ENCODE measurements around the gene PPP2R5C.
"Not testable (repeated sequence)": the region's sequence is repeated elsewhere in the genome, so short reads cannot be mapped to it uniquely, and the experiment has no call there.

Gene PPP2R5C

GRCh38 chr14:101761032-101761880, at the start of gene PPP2R5C:
TSS of gene PPP2R5C (plus strand) at chr14:101761709. CDS start at chr14:101761894, 185 bp downstream.
- DNase-seq: peak; percentile 79

GRCh38 chr14:101711857-101712233, 49.7 kb upstream of the PPP2R5C start:
- DNase-seq: not testable (repeated sequence)

GRCh38 chr14:101712341-101712740, 49.2 kb upstream of the PPP2R5C start:
- not testable (repeated sequence) for DNase-seq

- DNase-seq: not testable (repeated sequence)
These were observed 48.4 kb upstream of the PPP2R5C start for GRCh38 chr14:101713091-101713490.

GRCh38 chr14:101713621-101714349, 47.7 kb upstream of the PPP2R5C start:
- no peak for DNase-seq

DNA sequence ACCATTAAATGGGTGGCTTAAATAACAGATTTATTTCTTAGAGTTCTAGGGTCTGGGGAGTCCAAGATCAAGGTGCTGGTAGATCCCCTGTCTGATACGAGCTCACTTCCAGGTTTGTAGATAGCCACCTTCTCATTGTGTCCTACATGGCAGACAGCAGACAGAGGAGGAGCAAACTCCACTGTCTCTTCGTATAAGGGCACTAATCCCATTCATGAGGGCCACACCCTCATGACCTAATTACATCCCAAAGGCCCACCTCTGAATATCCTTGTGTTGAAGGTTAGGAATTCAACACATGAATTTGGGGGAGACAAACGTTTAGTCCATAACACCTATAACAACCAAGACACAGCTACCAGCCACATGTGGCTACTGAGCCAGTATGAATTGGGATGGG, 47.1 kb upstream of the PPP2R5C start:
- no peak for DNase-seq

DNA sequence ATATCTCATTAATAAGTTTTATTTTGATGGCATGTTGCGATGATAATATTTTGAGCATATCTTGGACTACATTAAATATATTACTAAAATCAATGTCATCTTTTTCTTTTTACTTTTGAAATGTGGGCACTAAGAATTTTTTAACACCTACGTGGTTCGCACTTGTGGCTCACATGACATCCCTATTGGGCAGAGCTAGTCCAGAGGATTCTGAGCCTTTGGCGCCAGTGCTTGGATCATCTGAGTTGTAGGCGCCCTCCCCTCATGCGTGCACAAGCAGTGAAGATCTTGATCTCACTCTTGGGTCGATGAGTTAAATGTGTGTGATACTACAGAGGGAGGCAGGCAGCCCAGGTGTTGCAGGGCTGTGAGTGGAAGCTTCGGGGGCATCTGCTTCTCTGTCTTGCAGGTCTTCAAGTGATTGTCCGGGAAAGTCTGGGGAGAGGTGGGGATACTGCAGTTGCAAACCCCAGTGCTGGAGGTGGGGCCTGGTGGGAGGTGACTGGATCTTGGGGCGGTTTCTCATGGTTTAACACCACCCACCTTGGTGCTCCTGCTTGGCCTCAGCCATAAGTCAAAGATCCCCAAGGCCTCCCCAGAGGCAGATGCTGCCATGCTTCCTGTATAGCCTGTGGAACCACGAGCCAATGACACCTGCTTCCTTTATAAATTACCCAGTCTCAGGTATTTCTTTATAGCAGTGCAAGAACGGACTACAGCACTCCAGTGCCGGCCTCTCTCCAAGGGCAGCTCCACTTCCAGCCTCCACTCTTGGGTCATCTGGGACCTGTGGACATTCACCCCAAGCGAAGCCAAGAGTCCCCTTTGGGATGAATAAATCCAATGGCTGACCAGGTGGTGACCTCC, 46.1 kb upstream of the PPP2R5C start:
- DNase-seq: no peak

DNA sequence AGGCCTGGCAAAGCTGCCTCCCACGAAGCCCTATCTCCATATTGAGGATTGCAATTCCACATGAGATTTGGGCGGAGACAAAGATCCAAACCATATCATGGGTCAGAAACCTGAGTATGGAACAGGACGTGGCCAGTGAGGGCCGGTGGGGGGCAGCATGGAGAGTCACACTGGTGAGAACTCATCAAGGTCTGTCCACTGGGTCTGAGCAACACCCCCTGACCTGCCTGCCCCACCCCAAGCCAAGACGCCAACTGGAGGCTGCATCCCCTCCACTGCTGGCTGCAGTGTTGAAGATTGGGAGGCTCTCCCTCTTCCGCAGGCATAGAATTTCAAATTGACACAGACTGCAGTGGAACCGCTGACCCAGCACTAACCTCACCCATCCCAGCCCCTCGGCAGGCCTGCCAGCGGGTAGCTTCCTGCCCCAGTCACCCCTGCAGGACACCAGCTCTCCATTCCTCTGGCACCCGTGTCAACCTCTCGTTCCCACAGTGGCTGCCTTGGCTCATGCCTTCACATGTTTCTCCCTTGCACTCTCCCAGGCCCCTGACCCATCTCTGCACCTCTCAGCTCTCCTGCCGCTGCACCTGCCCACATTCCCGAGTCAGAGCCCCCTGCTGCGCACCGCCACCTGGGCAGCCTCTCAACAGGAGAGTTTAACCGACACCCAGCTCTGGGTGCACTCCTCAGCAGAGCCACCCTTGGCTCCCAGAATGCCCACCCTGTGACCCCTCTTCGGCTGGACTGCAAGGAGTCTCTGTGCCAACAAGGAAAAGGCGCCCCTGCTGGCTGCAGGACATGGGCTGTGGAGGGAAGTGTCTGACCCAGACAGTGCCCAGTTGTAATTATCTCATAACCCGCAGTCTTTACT, 45.2 kb upstream of the PPP2R5C start:
- no peak for DNase-seq

GRCh38 chr14:101716956-101717662, 44.4 kb upstream of the PPP2R5C start:
- no peak for DNase-seq

- no peak for DNase-seq
These were observed 43.6 kb upstream of the PPP2R5C start for GRCh38 chr14:101717663-101718490.

DNA sequence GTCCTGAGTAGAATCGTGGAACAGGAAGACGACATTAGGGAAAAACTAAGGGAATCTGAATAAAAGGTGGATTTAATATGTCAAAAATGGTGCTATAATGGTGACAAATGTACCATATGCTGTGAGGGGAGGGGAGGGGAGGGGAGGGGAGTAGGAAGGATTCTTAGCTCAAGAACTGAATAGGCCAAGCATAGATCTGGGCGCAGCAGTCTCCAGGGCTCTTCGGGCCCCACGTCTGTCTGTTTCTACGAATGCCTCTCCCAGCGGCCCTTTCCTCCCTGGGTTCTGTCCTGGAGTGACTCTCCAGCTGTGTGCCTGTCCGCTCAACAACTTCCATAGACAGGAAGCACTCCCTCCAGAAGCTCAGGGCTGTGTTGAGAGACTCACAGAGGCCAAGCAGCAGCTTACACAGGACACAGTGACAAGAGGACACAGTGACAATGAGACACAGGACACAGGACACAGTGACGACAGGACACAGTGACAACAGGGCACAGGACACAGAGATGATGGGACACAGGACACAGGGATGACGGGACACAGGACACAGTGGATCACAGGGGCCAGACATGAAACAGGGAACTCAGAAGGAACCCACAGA, 42.4 kb upstream of the PPP2R5C start:
- DNase-seq: no peak

GRCh38 chr14:101719708-101720107, 41.8 kb upstream of the PPP2R5C start:
- DNase-seq: no peak

- DNase-seq: no peak
These were observed 40.4 kb upstream of the PPP2R5C start for GRCh38 chr14:101721111-101721510.

DNA sequence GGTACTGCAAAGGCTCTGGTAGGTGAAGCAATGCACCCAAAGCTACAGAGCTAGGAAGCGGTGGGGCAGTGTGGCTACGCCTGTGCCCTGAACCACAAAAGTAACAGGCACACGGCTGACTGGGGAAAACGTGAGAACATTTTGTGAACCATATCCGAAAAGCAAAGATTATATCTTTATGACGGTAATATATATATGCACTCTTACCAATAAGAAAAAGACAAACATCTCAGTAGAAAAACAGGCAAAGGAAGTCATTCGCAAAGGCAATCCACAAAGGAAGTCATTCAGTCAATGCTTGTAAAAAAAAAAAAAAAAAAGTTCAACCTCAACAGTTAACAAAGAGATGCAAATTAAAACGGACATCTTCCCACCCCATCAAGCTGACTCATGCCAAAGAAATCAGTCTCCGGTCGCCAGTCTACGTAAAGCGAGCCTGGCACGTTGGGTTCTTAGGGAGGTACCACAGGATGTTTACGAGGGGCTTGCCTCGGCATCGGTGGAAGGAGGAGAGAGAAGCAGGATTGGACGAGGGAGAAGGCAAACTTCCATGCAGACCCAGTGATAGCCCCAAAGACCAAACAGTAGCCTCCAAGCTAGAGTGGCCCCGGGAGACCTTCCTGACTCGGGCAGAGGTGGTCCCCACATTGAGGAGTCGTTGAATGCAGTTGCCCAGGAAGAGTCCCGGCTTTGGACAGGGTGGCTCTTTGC, 39.4 kb upstream of the PPP2R5C start:
- no peak for DNase-seq

DNA sequence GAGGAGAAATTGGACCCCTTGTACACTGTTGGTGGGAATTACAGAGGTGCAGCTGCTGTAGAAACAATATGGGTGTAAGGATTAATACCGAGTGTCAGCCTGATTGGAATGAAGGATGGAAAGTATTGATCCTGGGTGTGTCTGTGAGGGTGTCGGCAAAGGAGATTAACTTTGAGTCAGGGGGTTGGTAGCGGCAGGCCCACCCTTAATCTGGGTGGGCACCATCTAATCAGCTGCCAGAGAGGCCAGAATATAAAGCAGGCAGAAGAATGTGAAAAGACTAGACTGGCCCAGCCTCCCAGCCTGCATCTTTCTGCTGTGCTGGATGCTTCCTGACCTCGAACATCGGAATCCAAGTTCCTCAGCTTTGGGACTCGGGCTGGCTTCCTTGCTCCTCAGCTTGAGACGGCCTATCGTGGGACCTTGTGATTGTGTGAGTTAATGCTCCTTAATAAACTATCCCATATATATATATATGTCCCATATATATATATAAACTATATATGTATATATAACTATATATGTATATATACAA, 38.4 kb upstream of the PPP2R5C start:
- no peak for DNase-seq

GRCh38 chr14:101725652-101726051, 35.9 kb upstream of the PPP2R5C start:
- DNase-seq: not testable (repeated sequence)

GRCh38 chr14:101726295-101726953, 35.1 kb upstream of the PPP2R5C start:
- DNase-seq: no peak

DNA sequence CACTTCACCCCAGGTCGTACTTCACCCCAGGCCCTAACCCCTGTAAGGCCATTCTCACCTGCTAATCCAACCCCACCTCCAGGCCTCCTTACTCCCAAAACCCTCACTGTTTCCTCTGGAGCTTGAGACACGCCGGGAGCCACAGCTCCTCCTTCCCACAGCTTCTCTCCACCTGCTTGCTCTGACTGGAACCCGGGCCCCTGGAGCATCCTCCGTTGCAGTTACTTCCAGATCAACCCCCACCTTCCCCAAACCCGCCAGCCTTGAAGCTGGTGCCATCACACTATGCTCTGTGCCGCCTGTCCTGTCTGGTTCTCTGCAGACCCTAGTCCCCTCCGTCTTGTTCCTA, 34.6 kb upstream of the PPP2R5C start:
- no peak for DNase-seq
